Small intestine (tissue), 7 donors: ENCODE results near the gene CCDC187. TPM values are rescaled to one million over a fixed set of nuclear protein-coding genes. Genes with fewer than 3 reads are reported as not detected.
"Not testable (repeated sequence)": the region's sequence is repeated elsewhere in the genome, so short reads cannot be mapped to it uniquely, and the experiment has no call there.

Experiments
- DNase-seq, 2 donors: peaks; one replicate each; pipeline versions ENCODE4 v3.0.0 to v3.0.0-alpha.2; 2013
- FAIRE-seq: peaks from 2 replicates; lab custom pipeline; 2012; peaks lifted over from hg19 to GRCh38; lab: Jason Lieb, UNC
- H3K27ac ChIP-seq, 3 donors: one replicate each; pipeline ENCODE4 v1.5.1; 2013; ENCODE audit warnings: low read length in 2 of 3, mild to moderate bottlenecking in 2 of 3, control low read depth in 1 of 3, inconsistent platforms in 1 of 3, low read depth in 1 of 3, moderate library complexity in 1 of 3
- H3K27me3 ChIP-seq, 3 donors: one replicate each; pipeline ENCODE4 v1.6.1; 2013; ENCODE audit warnings: low read length in 3 of 3, inconsistent platforms in 1 of 3; ENCODE audit not compliant: control insufficient read depth in 3 of 3, insufficient read depth in 3 of 3
- H3K36me3 ChIP-seq, 3 donors: one replicate each; pipeline ENCODE4 v1.6.1; 2013; ENCODE audit warnings: low read length in 3 of 3, inconsistent platforms in 1 of 3, low read depth in 1 of 3, mild to moderate bottlenecking in 1 of 3, moderate library complexity in 1 of 3; ENCODE audit not compliant: control insufficient read depth in 3 of 3, insufficient read depth in 2 of 3
- H3K4me1 ChIP-seq, 3 donors: one replicate each; pipeline ENCODE4 v1.6.1; 2013; ENCODE audit warnings: low read length in 2 of 3, inconsistent platforms in 1 of 3, low read depth in 1 of 3, mild to moderate bottlenecking in 1 of 3, moderate library complexity in 1 of 3; ENCODE audit not compliant: control insufficient read depth in 3 of 3, insufficient read depth in 2 of 3
- H3K4me3 ChIP-seq, 3 donors: one replicate each; pipeline ENCODE4 v1.5.1; 2013; ENCODE audit warnings: low read length in 3 of 3, control low read depth in 1 of 3, inconsistent platforms in 1 of 3, low read depth in 1 of 3, mild to moderate bottlenecking in 1 of 3, moderate library complexity in 1 of 3
- H3K9me3 ChIP-seq, 2 donors: one replicate each; pipeline ENCODE4 v1.6.1; 2013; ENCODE audit warnings: low read depth in 1 of 2, low read length in 1 of 2; ENCODE audit not compliant: control insufficient read depth in 2 of 2, insufficient read depth in 1 of 2
- WGBS, 3 donors: extraction: QIAGEN DNeasy Blood & Tissue Kit; methylation state at CpG; one replicate each; pipeline ENCODE4 v1.1.7; 2013; 5-methylcytosine and 5-hydroxymethylcytosine counted together
- polyA plus RNA-seq, 4 donors: library from polyadenylated mRNA; stranded (reverse) in 3 of 4; unstranded in 1 of 4; fragments of 200-250 nt in 3 of 4; fragments of 120-200 nt in 1 of 4; gene quantifications; one replicate each; pipeline versions ENCODE4 v1.2.1 to v1.2.3, GENCODE V29; 2013
- donor health status: healthy with polysubstance abuse.
- donor health status: control.
- donor health status: control.
- donor health status: Bipolar disorder and iron deficiency.
- donor health status: healthy.

Gene CCDC187
- polyA plus RNA-seq, 4 donors: 0.01 to 2.7 TPM; not detected in 2

DNA sequence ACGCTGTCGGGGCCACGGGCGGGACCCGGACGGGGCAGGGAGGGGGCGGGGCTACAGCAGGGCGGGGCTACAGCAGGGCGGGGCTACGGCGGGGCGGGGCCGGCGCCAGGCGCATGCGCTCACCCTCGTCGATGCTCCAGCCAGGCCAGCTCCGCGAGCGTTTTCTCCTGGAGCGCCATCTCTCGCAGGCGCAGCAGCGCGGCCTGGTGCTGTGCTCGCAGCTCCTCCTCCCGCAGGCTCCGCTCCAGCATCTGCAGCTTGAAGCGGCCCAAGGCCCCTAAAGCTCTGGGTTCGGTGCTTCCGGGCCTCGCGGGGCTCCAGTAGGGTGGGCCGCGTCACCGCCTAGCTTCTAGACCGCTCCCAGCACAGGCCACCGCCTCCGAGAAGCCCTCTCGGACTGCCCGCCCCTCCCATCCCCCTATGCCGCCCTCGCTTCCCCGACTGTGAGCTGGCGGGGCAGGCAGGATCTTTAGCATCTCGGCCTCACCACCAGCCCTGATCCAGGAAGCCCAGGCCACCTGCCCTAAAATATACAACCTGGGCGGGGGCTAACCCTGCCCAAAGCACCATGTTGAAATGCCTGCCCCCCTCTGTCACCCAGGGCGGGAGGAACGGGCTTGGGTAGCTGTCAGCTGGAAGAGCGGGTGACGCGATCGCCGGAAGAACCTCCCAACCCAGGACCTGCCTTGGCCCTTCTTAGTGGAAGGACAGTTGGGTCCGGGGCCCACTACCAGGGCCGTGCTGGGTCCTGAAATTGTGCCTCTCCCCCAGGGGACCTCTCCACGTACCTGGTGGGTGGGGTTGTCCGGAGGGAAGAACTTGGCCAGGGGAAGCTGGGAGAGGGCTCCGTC lies 36.4 kb downstream of the CCDC187 start:
- peaks cover 0 to 18% (median 0%) of the 10 kb centered on the region in 3 donors for H3K27me3 ChIP-seq
- peak overlapping the region in 2 of 3 donors; percentile 39 to 41 for H3K4me3 ChIP-seq
- H3K4me1 ChIP-seq: peaks cover 0 to 9% (median 0%) of the 10 kb centered on the region in 3 donors
- no peaks in the 10 kb centered on the region for H3K9me3 ChIP-seq
- no peaks in the 10 kb centered on the region for H3K36me3 ChIP-seq
- 12 to 15% (median 13%) methylated on average over 50 to 60 of the region's 60 CpGs for WGBS, 3 donors
- no peak for FAIRE-seq
- DNase-seq: peak; percentile 70 to 76
- H3K27ac ChIP-seq: peak overlapping the region in 1 of 3 donors; percentile 57

DNA sequence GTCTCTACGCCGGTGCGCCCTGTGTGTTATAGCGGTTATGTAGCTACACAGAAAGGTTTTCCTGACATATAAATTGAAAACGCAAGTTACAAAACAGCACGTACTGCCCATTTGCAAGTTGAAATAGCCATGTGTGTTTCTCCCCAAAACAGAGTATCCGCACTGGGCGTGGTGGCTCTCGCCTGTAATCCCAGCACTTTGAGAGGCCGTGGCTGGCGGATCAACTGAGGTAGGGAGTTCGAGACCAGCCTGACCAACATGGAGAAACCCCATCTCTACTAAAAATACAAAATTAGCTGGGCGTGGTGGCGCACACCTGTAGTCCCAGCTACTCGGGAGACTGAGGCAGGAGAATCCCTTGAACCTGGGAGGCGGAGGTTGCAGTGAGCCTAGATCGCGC lies 37.3 kb downstream of the CCDC187 start:
- DNase-seq, H3K27ac ChIP-seq, H3K4me3 ChIP-seq, H3K36me3 ChIP-seq, H3K4me1 ChIP-seq, FAIRE-seq, H3K9me3 ChIP-seq: not testable (repeated sequence)
- H3K27me3 ChIP-seq: peaks cover 0 to 18% (median 0%) of the 10 kb centered on the region in 3 donors
- 81 to 87% (median 82%) methylated on average over 18 of the region's 18 CpGs for WGBS, 3 donors

DNA sequence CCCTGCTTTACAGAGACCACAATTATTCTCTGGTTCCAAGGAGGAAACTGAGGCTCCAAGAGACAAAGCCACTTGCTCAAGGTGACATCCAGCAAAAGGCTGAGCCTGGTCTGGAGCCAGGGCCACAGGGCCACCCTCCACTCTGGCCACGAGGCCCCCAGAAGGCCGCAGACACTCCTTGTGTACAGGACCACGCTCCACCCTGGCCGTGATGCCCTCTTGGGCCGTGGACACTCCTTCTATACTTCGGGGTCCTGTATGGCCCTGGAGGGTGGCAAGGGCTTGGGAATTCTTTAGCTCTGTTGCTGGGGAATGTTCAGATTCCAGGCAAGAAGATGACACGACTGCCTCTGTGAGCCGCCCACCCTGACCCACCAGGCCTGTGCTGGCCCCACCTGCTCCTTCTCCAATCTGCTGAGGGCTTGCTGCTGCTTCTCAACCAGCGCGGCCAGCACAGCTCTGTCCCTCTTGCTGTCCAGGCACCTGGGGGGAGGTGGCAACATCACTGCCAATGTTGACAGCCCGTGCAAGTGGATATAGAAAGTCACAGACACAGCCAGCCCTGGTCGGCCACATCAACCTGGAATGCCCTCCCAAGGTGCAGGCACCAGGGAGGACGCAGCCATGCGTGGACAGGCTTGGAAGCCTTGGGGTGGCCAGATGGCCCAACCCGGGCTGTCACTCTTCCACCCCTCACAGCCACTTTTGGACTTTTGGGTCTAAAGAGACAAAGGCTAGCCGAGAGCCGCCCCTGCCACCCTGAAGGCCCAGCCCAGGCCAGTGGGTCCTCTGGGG lies 38.1 kb downstream of the CCDC187 start:
- Histone ChIP-seq H3K4me1 (peaks cover 0 to 9% (median 0%) of the 10 kb centered on the region in 3 donors), H3K4me3 (no peak overlapping the region), H3K27me3 (peaks cover 0 to 18% (median 0%) of the 10 kb centered on the region in 3 donors), H3K27ac (no peak overlapping the region), H3K9me3 (no peaks in the 10 kb centered on the region), H3K36me3 (no peaks in the 10 kb centered on the region)
- DNase-seq (no peak), FAIRE-seq (no peak)
- 78 to 88% (median 79%) methylated on average over 17 of the region's 17 CpGs for WGBS, 3 donors

DNA sequence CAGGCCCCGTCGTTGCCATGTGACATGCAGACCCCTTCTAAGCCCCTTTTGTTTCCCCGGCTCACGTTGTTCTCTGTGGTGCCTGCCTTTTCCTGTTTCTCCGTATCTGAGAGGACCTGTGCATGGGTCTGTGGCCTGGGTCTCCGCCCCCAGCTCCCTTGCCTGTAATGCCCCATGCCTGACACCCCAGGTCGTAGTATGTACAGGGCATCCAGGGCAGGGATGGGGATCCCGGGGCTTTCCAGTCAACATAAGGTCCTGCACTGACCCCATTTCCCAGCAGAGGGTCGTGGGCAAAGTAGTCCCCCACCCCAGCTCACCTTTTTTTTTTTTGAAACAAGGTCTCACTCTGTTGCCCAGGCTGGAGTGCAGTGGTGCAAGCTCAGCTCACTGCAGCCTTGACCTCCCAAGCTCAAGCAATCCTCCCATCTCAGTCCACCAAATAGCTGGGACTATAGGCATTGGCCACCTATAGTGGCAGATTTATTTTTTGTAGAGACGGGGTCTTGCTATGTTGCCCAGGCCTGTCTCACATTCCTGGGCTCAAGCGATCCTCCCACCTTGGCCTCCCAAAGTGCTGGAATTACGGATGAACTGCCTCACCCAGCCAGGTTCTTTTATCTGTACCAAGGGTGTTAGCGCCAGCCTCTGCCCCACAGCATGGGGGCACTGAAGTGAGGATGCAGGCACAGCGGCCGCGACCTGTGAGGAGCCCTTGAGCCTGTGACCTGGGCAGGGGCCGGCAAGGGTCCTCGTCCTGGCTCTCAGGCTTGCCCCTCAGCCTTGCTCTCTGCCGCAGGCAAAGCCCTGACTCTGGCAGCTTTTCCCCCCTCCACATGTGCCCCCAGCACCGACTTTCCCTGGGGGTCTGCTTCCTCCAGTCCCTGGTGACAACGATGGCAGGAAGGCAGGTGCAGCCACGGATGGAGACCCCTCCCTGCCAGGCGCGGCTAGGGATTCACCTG lies 39.2 kb downstream of the CCDC187 start:
- WGBS, 3 donors: 73 to 76% (median 75%) methylated on average over 24 of the region's 24 CpGs
- Histone ChIP-seq H3K9me3 (no peaks in the 10 kb centered on the region), H3K36me3 (no peaks in the 10 kb centered on the region), H3K27me3 (peaks cover 0 to 15% (median 0%) of the 10 kb centered on the region in 3 donors), H3K4me1 (peaks cover 0 to 9% (median 0%) of the 10 kb centered on the region in 3 donors), H3K27ac (no peak overlapping the region), H3K4me3 (no peak overlapping the region)
- FAIRE-seq (no peak), DNase-seq (no peak)

DNA sequence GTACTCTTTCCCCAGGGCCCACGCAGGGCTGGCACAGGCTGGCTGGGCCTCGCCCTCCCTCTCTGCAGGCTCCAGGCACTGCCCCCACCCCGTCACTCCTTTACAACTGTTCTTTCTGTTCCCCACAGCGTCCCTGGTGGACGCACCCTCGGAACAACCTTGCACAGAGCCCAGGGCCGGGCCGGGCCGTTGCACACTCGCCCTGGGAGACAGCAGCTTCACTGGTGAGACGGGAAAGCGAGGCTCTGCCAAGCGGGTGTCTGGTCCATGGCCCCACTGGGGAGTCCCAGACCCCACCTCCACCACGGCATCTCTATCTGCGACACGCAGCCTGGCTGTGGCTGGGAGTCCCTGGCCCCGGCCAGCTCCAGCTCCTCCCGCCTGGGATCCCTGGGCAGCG lies 39.9 kb downstream of the CCDC187 start:
- FAIRE-seq (no peak), DNase-seq (no peak)
- H3K4me1 ChIP-seq: peaks cover 0 to 9% (median 0%) of the 10 kb centered on the region in 3 donors
- no peak overlapping the region for H3K4me3 ChIP-seq
- H3K27ac ChIP-seq: no peak overlapping the region
- 53 to 74% (median 56%) methylated on average over 19 of the region's 19 CpGs for WGBS, 3 donors
- H3K9me3 ChIP-seq: no peaks in the 10 kb centered on the region
- peaks cover 0 to 15% (median 0%) of the 10 kb centered on the region in 3 donors for H3K27me3 ChIP-seq
- no peaks in the 10 kb centered on the region for H3K36me3 ChIP-seq

DNA sequence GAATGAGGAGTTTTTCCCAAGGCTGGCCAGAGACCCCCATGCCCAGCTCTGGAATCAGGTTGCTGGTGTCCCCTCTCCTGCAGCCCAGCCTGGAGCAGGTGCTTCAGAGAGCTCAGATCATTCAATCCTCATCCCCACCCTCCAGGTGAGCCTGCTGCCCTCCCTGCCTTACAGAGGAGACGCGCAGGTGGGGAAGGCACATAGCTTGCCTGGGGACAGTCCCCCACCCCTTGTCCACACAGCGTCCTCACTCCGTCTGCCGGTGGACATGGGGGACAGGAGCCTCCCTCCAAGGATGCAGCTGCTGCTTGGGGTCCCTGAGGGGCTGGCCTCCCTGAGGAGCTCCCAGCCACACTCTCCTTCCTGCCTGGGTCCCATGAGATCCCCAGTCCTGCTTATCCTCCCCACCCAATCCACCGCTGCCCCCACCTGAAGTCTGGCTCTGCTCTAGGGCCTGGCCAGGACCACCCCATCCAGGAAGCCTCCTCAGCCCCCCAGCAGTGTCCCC lies 41.2 kb downstream of the CCDC187 start:
- Histone ChIP-seq H3K27me3 (peaks cover 0 to 1% (median 0%) of the 10 kb centered on the region in 3 donors), H3K27ac (no peak overlapping the region), H3K4me1 (peaks cover 0 to 4% (median 0%) of the 10 kb centered on the region in 3 donors), H3K9me3 (no peaks in the 10 kb centered on the region), H3K36me3 (no peaks in the 10 kb centered on the region), H3K4me3 (no peak overlapping the region)
- FAIRE-seq (no peak), DNase-seq (no peak)
- 85 to 94% (median 92%) methylated on average over 6 of the region's 6 CpGs for WGBS, 3 donors

DNA sequence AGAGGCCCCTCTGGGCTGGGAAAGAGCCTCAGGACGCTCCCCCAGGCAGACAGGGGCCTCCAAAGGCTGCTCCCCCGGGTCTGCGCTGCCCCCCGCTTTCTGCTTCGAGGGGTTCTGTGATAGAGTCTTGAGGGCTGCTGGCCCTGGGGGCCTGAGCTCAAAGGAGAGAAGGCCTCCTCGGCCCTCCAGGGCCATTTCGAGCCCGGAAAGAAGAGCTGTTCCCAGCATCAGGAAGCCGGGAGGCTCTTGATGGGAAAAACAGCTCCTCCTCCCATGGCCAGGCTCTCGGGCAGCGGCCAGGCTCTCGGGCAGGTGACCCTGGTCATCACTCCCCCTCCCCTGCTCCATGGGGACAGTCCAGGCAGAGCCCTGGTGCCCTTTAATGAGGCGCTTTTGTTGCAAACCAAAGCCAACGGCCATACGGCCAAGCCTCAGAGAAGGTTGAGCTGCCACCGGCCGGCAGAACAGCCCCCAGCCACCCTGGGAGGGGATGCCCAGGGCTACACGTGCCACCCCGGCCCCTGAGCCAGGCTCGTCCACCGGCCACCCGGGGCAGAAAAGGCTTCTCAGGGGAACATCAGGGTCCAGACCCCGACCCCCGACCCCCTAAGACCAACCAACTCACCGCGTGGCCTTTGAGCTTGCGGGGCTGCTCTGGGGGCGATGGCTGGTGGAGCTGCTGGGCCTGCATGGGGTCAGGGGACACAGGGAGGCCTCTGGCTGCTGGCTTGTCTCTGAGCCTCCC lies 42.0 kb downstream of the CCDC187 start:
- H3K36me3 ChIP-seq: no peaks in the 10 kb centered on the region
- no peaks in the 10 kb centered on the region for H3K27me3 ChIP-seq
- WGBS, 3 donors: 77 to 83% (median 80%) methylated on average over 28 of the region's 28 CpGs
- no peak for DNase-seq
- no peak overlapping the region for H3K27ac ChIP-seq
- no peaks in the 10 kb centered on the region for H3K4me1 ChIP-seq
- H3K9me3 ChIP-seq: no peaks in the 10 kb centered on the region
- no peak for FAIRE-seq
- no peak overlapping the region for H3K4me3 ChIP-seq
